ENCODE results near the gene RASA1.
"Not testable (repeated sequence)": the region's sequence is repeated elsewhere in the genome, so short reads cannot be mapped to it uniquely, and the experiment has no call there.

RASA1 gene

DNA sequence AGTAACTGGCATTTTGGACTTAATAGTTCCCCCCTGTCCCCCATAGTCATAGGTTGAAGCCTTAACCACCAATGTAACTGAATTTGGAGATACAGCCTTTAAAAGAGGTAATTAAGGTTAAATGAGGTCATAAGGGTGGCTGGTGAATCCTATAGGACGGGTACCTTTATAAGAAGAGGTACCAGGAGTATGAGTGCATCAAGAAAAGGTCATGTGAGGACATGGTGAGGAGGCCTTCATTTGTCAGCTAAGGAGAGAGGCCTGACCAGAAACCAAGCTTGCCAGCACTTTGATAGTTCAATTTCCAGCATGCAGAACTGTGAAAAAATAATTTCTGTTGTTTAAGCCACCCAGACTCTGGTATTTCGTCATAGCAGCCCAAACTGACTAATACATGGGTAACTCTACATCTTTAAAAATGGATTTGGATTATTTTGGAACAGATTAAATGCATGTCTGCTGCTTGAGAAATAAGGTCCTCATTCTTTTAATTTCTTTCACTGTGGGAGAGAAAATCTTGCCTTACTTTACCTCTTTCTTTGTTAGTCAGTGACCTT lies 9.7 kb downstream of the RASA1 start:
- TF ChIP-seq CTCF (IDR thresholded peaks at IDR 0.05; ENCODE audit: low read depth, low read length, missing control alignments) = no peak
- no peak overlapping the region for H3K4me3 ChIP-seq (replicated peaks; ENCODE audit: low read depth, low read length)
- DNase-seq (ENCODE audit: extremely low read depth, low read depth) = no peak

GRCh38 chr5:87278590-87279100 lies 11.0 kb downstream of the RASA1 start:
- H3K4me3 ChIP-seq (replicated peaks; ENCODE audit: low read depth, low read length) = no peak overlapping the region
- no peak for DNase-seq (ENCODE audit: extremely low read depth, low read depth)
- no peak for TF ChIP-seq CTCF (IDR thresholded peaks at IDR 0.05; ENCODE audit: low read depth, low read length, missing control alignments)

DNA sequence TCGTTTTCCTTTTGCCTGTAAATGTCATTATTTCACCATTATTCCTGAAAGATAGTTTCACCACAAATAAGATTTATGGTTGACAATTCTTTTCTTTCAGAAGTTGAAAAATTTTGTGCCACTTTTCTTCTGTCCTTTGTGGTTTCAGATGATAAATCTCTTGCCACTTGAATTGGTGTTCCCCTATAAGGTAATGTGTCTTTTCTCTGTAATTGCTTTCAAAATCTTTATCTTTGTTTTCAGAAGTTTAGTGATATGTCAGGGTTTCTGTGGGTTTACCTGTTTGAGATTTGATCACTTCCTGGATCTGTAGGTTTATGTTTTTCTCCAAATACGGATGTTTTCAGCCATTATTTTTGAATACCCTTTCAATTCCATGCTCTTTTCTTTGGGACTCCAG lies 14.6 kb downstream of the RASA1 start:
- DNase-seq (ENCODE audit: extremely low read depth, low read depth) = no peak
- H3K4me3 ChIP-seq (replicated peaks; ENCODE audit: low read depth, low read length) = no peak overlapping the region
- no peak for TF ChIP-seq CTCF (IDR thresholded peaks at IDR 0.05; ENCODE audit: low read depth, low read length, missing control alignments)

DNA sequence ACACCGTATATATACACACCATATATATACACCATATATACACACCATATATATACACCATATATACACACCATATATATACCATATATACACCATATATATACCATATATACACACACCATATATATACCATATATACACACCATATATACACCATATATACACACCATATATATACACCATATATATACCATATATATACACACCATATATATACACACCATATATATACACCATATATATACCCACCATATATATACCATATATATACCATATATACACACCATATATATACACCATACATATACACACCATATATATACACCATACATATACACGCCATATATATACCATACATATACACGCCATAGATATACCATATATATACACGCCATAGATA lies 19.6 kb downstream of the RASA1 start:
- H3K4me3 ChIP-seq (replicated peaks; ENCODE audit: low read depth, low read length); DNase-seq (ENCODE audit: extremely low read depth, low read depth): not testable (repeated sequence)

DNA sequence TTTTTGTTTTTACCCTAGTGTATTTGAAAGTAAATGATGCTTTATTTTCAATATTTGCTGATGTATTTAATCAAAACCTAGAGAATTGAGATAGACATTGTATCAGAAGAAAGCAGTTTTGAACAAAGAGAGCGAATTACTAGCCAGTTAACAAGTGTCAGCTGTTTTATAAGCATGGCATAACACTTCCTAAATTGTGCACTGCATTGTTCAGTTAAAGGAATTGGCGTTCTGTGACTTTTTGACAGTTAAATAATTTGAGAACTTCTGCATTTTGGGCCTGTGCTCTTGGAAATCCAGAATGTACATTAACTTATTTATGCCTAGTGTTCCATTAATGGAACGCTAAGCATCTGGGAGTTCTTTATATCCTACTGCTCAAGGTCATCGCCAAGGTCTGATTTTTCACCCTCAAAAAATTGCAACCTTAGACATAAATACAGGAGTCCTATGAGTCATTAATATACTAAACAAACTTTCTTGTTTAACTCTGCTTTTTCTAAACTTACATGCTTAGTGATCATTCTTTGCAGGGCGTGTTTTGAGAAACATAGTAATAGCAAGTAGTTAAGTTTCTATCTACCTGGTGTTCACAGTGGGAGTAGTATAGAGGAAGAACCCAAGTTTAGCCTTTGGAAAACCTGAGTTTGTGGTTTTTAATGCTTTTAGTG lies 31.1 kb downstream of the RASA1 start:
- no peak for DNase-seq (ENCODE audit: extremely low read depth, low read depth)
- H3K4me3 ChIP-seq (replicated peaks; ENCODE audit: low read depth, low read length) = no peak overlapping the region
- TF ChIP-seq CTCF (IDR thresholded peaks at IDR 0.05; ENCODE audit: low read depth, low read length, missing control alignments) = no peak

GRCh38 chr5:87300176-87300575 lies 32.5 kb downstream of the RASA1 start:
- no peak for TF ChIP-seq CTCF (IDR thresholded peaks at IDR 0.05; ENCODE audit: low read depth, low read length, missing control alignments)
- no peak overlapping the region for H3K4me3 ChIP-seq (replicated peaks; ENCODE audit: low read depth, low read length)
- no peak for DNase-seq (ENCODE audit: extremely low read depth, low read depth)

- no peak for TF ChIP-seq CTCF (IDR thresholded peaks at IDR 0.05; ENCODE audit: low read depth, low read length, missing control alignments)
- peak; percentile 85 for DNase-seq (ENCODE audit: extremely low read depth, low read depth)
- no peak overlapping the region for H3K4me3 ChIP-seq (replicated peaks; ENCODE audit: low read depth, low read length)
Observed at GRCh38 chr5:87300744-87301143, 33.1 kb downstream of the RASA1 start.

Data from HFF-Myc (cell line).